Gastroesophageal sphincter (tissue), 4 donors: ENCODE data around the gene ATXN3. TPM values are rescaled to one million over a fixed set of nuclear protein-coding genes. Genes with fewer than 3 reads are reported as not detected.

Source experiments
- ATAC-seq: fragments of 150-250 bp; one replicate; pipeline ENCODE4 v1.9.1; 2016; ENCODE audit warnings: mild to moderate bottlenecking, moderate library complexity
- H3K27ac ChIP-seq, 4 donors: fragments of 200-600 bp; sonication (generic) in 3 of 4; 1 replicate in 3 of 4; 2 replicates in 1 of 4; pipeline ENCODE4 v1.5.1; 2016 to 2019
- H3K27me3 ChIP-seq: fragments of 200-600 bp; sonication (generic); one replicate; pipeline ENCODE4 v1.5.1; 2019
- H3K36me3 ChIP-seq, 2 donors: fragments of 200-600 bp; sonication (generic); one replicate each; pipeline ENCODE4 v1.5.1; 2019; ENCODE audit warnings: control low read depth in 1 of 2
- H3K4me1 ChIP-seq, 3 donors: fragments of 200-600 bp; sonication (generic); 1 replicate in 2 of 3; 2 replicates in 1 of 3; pipeline ENCODE4 v1.5.1; 2016 to 2019; ENCODE audit warnings: control low read depth in 2 of 3
- H3K4me3 ChIP-seq, 2 donors: fragments of 200-600 bp; sonication (generic); one replicate each; pipeline ENCODE4 v1.5.1; 2019; ENCODE audit warnings: mild to moderate bottlenecking in 1 of 2, moderate library complexity in 1 of 2
- H3K9me3 ChIP-seq, 3 donors: fragments of 200-600 bp; sonication (generic); one replicate each; pipeline ENCODE4 v1.5.1; 2017 to 2019; ENCODE audit warnings: control low read depth in 2 of 3
- CTCF ChIP-seq, 4 experiments: fragments of 200-600 bp in 2 of 4; fragments of 450-650 bp in 2 of 4; sonication (generic) in 1 of 4; IDR thresholded peaks; one replicate each; pipeline ENCODE4 v1.5.1; 2017 to 2019; ENCODE audit warnings: antibody characterized with exemption in 4 of 4, mild to moderate bottlenecking in 2 of 4, moderate library complexity in 2 of 4
- EP300 ChIP-seq: sonication (generic); formaldehyde crosslinking; IDR thresholded peaks from one replicate; pipeline ENCODE4 v1.6.1; 2017; ENCODE audit warnings: antibody characterized with exemption, mild to moderate bottlenecking
- POLR2A ChIP-seq, 2 donors: fragments of 450-650 bp; IDR thresholded peaks; one replicate each; pipeline ENCODE4 v1.6.1; 2017; ENCODE audit warnings: antibody characterized with exemption in 2 of 2, mild to moderate bottlenecking in 2 of 2, moderate library complexity in 1 of 2
- POLR2AphosphoS5 ChIP-seq: sonication (generic); formaldehyde crosslinking; IDR thresholded peaks from one replicate; pipeline ENCODE4 v1.6.1; 2017; ENCODE audit warnings: antibody characterized with exemption
- WGBS, 2 donors: methylation state at CpG; one replicate each; pipeline ENCODE4 v1.1.5; 2018; ENCODE audit warnings: low coverage in 1 of 2; 5-methylcytosine and 5-hydroxymethylcytosine counted together
- total RNA-seq, 4 donors: library from RNA; depleted of rRNA; stranded (reverse); fragments of >200 nt; gene quantifications; one replicate each; pipeline ENCODE4 v1.1.0, GENCODE V29; 2016

The ATXN3 gene
- total RNA-seq, 4 donors from 2014 or later: 43.1 to 63.0 (median 54.1) TPM

GRCh38 chr14:92099802-92100201, 6.6 kb downstream of the ATXN3 start:
- H3K36me3 ChIP-seq: peaks cover 0 to 20% of the 10 kb centered on the region in 2 donors
- H3K27ac ChIP-seq: no peak overlapping the region
- no peaks in the 10 kb centered on the region for H3K27me3 ChIP-seq
- H3K9me3 ChIP-seq: no peaks in the 10 kb centered on the region
- H3K4me3 ChIP-seq: no peak overlapping the region
- ATAC-seq: no peak
- TF ChIP-seq POLR2AphosphoS5: no peak
- TF ChIP-seq EP300: no peak
- no peak for TF ChIP-seq POLR2A (IDR thresholded peaks at IDR 0.05)
- TF ChIP-seq CTCF (IDR thresholded peaks at IDR 0.05): no peak
- H3K4me1 ChIP-seq: peaks cover 0 to 49% (median 2%) of the 10 kb centered on the region in 3 donors

- Histone ChIP-seq H3K27ac (no peak overlapping the region), H3K9me3 (no peaks in the 10 kb centered on the region), H3K4me3 (no peak overlapping the region), H3K36me3 (peaks cover 0 to 74% of the 10 kb centered on the region in 2 donors), H3K27me3 (no peaks in the 10 kb centered on the region), H3K4me1 (no peaks in the 10 kb centered on the region)
- 24 to 33% methylated on average over 1 of the region's 1 CpG for WGBS, 2 donors
- TF ChIP-seq POLR2A (IDR thresholded peaks at IDR 0.05): no peak
- no peak for TF ChIP-seq EP300
- TF ChIP-seq CTCF (IDR thresholded peaks at IDR 0.05): no peak
- TF ChIP-seq POLR2AphosphoS5: no peak
- no peak for ATAC-seq
Measured at GRCh38 chr14:92093320-92093719, 13.1 kb downstream of the ATXN3 start.

GRCh38 chr14:92088494-92088893, 17.9 kb downstream of the ATXN3 start:
- peaks cover 0 to 90% of the 10 kb centered on the region in 2 donors for H3K36me3 ChIP-seq
- TF ChIP-seq EP300: no peak
- TF ChIP-seq CTCF (IDR thresholded peaks at IDR 0.05): no peak
- no peak for TF ChIP-seq POLR2A (IDR thresholded peaks at IDR 0.05)
- TF ChIP-seq POLR2AphosphoS5: no peak
- WGBS, 2 donors: 89 to 95% methylated on average over 5 of the region's 5 CpGs
- H3K27ac ChIP-seq: no peak overlapping the region
- no peak overlapping the region for H3K4me3 ChIP-seq
- no peaks in the 10 kb centered on the region for H3K27me3 ChIP-seq
- no peaks in the 10 kb centered on the region for H3K4me1 ChIP-seq
- ATAC-seq: no peak
- no peaks in the 10 kb centered on the region for H3K9me3 ChIP-seq

GRCh38 chr14:92074555-92074954, 31.8 kb downstream of the ATXN3 start:
- Histone ChIP-seq H3K4me1 (no peaks in the 10 kb centered on the region), H3K4me3 (no peak overlapping the region), H3K36me3 (peaks cover 0 to 92% of the 10 kb centered on the region in 2 donors), H3K27ac (no peak overlapping the region), H3K27me3 (no peaks in the 10 kb centered on the region), H3K9me3 (no peaks in the 10 kb centered on the region)
- TF ChIP-seq POLR2AphosphoS5 (no peak), CTCF (IDR thresholded peaks at IDR 0.05) (no peak), EP300 (no peak), POLR2A (IDR thresholded peaks at IDR 0.05) (no peak)
- ATAC-seq: no peak

GRCh38 chr14:92058006-92058917, 48.1 kb downstream of the ATXN3 start:
- ATAC-seq: no peak
- Histone ChIP-seq H3K4me1 (no peaks in the 10 kb centered on the region), H3K4me3 (no peak overlapping the region), H3K36me3 (peaks cover 0 to 54% of the 10 kb centered on the region in 2 donors), H3K27me3 (no peaks in the 10 kb centered on the region), H3K27ac (no peak overlapping the region), H3K9me3 (no peaks in the 10 kb centered on the region)
- WGBS, 2 donors: 45 to 82% methylated on average over 6 to 8 of the region's 9 CpGs
- no peak for TF ChIP-seq POLR2AphosphoS5
